ENCODE data around the gene STK11.

STK11 gene

GRCh38 chr19:1254081-1254527 is 48.5 kb downstream of the STK11 start:
- no peak overlapping the region for H3K4me3 ChIP-seq (replicated peaks; ENCODE audit: low read depth, low read length)
- no peak for DNase-seq (ENCODE audit: extremely low read depth, low read depth)
- TF ChIP-seq, protein P1, sequence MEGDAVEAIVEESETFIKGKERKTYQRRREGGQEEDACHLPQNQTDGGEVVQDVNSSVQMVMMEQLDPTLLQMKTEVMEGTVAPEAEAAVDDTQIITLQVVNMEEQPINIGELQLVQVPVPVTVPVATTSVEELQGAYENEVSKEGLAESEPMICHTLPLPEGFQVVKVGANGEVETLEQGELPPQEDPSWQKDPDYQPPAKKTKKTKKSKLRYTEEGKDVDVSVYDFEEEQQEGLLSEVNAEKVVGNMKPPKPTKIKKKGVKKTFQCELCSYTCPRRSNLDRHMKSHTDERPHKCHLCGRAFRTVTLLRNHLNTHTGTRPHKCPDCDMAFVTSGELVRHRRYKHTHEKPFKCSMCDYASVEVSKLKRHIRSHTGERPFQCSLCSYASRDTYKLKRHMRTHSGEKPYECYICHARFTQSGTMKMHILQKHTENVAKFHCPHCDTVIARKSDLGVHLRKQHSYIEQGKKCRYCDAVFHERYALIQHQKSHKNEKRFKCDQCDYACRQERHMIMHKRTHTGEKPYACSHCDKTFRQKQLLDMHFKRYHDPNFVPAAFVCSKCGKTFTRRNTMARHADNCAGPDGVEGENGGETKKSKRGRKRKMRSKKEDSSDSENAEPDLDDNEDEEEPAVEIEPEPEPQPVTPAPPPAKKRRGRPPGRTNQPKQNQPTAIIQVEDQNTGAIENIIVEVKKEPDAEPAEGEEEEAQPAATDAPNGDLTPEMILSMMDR (IDR thresholded peaks at IDR 0.05; ENCODE audit: low read depth, low read length, missing control alignments), result no peak

GRCh38 chr19:1254530-1255185 is 49.1 kb downstream of the STK11 start:
- DNase-seq (ENCODE audit: extremely low read depth, low read depth), result no peak
- TF ChIP-seq, protein P1 (IDR thresholded peaks at IDR 0.05; ENCODE audit: low read depth, low read length, missing control alignments), result no peak
- no peak overlapping the region for H3K4me3 ChIP-seq (replicated peaks; ENCODE audit: low read depth, low read length)

DNA sequence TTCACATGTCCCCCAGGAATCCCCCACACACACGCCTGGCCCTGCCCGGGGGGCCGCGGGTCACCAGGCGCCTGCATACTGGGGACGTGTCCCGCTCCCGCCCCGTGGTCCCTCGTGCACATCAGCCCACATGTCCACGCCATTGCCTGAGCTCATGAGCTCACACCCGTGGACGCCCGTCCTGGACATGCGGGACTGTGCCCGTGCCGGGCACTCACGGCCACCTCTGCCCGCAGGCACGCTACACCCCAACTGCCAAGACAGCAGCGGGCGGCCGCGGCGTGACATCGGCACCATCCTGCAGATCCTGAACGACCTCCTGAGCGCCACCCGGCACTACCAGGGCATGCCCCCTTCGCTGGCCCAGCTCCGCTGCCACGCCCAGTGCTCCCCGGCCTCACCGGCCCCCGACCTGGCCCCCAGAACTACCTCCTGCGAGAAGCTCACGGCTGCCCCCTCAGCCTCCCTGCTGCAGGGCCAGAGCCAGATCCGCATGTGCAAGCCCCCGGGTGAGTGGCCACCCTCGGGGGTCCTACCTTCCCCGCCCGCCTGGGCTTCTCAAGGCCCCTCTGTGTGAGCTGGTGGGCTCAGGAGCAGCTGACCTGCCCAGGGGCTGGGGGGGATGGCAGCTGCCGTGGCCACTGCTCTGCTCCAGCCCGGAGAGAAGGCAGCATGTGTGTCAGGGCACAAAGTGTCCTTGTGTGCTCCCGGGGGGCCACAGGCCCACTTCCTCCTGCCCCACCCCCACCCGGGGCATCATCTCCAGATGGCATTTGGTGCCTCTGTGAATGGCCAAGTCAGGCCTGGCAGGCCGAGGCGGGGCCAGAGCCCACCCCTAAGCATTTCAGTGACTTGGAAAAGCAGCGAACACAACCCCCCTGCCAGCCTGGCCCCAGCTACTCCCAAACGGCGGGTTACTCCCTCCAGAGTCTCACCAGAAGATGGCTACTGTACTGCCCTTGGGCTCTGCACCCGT is 49.9 kb downstream of the STK11 start:
- TF ChIP-seq, protein P1 (IDR thresholded peaks at IDR 0.05; ENCODE audit: low read depth, low read length, missing control alignments), result no peak
- H3K4me3 ChIP-seq (replicated peaks; ENCODE audit: low read depth, low read length), result no peak overlapping the region
- no peak for DNase-seq (ENCODE audit: extremely low read depth, low read depth)

GRCh38 chr19:1256646-1257474 is 51.3 kb downstream of the STK11 start:
- TF ChIP-seq, protein P1 (IDR thresholded peaks at IDR 0.05; ENCODE audit: low read depth, low read length, missing control alignments), result no peak
- no peak for DNase-seq (ENCODE audit: extremely low read depth, low read depth)
- H3K4me3 ChIP-seq (replicated peaks; ENCODE audit: low read depth, low read length), result no peak overlapping the region

DNA sequence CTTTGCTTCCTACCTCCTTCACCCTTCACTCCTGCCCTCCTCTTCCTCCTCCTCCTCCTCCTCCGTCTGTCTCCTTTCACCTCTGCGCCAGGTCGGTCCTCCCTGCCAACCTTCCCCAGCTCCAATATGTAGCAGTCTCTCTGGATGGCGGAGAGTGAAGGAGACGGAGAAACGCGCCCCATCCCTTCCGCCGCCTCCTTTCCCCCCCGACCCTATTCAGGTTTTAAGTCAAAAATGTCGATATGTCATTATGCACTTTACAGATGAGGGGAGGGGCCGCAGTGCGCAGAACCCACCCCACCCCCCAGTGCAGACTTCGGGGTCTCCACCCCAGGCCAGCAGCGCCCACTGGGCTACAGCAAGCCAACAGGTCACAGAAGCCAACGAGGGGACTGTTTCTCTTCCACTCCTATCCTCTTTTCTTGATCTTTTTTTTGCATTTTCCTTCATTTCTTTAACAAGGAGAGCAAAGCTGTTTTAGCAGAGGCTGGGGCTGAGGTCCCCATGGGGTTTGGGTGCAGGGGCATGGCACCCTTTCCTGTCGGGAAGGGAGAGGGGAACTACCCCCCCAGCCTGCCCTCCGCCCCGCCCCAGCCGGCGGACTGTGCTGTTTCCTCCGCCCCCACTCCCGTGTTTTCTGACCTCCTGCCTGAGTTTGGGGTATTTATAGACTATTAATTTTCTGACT is 52.0 kb downstream of the STK11 start:
- no peak for DNase-seq (ENCODE audit: extremely low read depth, low read depth)
- no peak overlapping the region for H3K4me3 ChIP-seq (replicated peaks; ENCODE audit: low read depth, low read length)
- TF ChIP-seq, protein P1 (IDR thresholded peaks at IDR 0.05; ENCODE audit: low read depth, low read length, missing control alignments), result no peak

DNA sequence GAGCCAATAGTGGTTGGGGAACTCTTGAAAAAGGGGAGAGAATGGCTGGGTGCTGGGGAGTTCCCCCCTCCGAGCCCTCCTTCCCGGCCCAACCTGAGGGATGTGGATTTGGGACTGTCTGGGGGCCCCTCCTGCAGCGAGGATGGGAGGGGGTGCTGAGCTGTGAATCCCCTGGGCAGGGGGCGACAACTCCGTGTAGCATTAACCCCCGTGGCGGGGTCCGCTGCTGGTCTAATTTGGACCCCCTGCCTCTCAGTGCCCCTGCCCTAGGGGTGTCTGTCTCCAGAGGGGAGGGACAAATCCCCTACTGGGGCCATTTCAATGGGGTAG is 52.5 kb downstream of the STK11 start:
- no peak overlapping the region for H3K4me3 ChIP-seq (replicated peaks; ENCODE audit: low read depth, low read length)
- DNase-seq (ENCODE audit: extremely low read depth, low read depth), result no peak
- TF ChIP-seq, protein P1 (IDR thresholded peaks at IDR 0.05; ENCODE audit: low read depth, low read length, missing control alignments), result no peak

All from HFF-Myc (cell line).